Cardiac fibroblast (primary cell): Measurements from ENCODE around the gene PLD3.
A peak's percentile ranks its signal among the peaks of the same experiment; 100 is the strongest.

ENCODE experiments used
- DNase-seq, 2 donors: peaks; one replicate each; pipeline versions ENCODE4 v3.0.0 to v3.0.0-alpha.2; 2010; ENCODE audit warnings: low read depth in 2 of 2
- H3K4me3 ChIP-seq, 2 donors: replicated peaks in 1 of 2; 1 replicate in 1 of 2; 2 replicates in 1 of 2; pipeline ENCODE4 v1.5.1; 2011; ENCODE audit warnings: low read depth in 2 of 2, low read length in 2 of 2, mild to moderate bottlenecking in 2 of 2, moderate library complexity in 1 of 2
- CTCF ChIP-seq: IDR thresholded peaks from one replicate; pipeline ENCODE4 v1.5.1; 2011; ENCODE audit warnings: low read depth, mild to moderate bottlenecking, low read length, inconsistent platforms

Gene PLD3

GRCh38 chr19:40419066-40419612 is 70.6 kb downstream of the PLD3 start:
- no peak for TF ChIP-seq CTCF
- DNase-seq, result no peak
- H3K4me3 ChIP-seq, result no peak overlapping the region

GRCh38 chr19:40419780-40420179 is 71.3 kb downstream of the PLD3 start:
- no peak for DNase-seq
- H3K4me3 ChIP-seq, result no peak overlapping the region
- TF ChIP-seq CTCF, result no peak

- H3K4me3 ChIP-seq, result peak overlapping the region; percentile 64 to 67
- TF ChIP-seq CTCF, result no peak
- DNase-seq, result no peak
These were observed 71.9 kb downstream of the PLD3 start for GRCh38 chr19:40420451-40420765.

GRCh38 chr19:40420766-40421765 is 72.6 kb downstream of the PLD3 start:
- DNase-seq, result peak; percentile 92 to 96
- peak overlapping the region; percentile 64 to 67 for H3K4me3 ChIP-seq
- TF ChIP-seq CTCF, result peak; percentile 98

- H3K4me3 ChIP-seq, result no peak overlapping the region
- DNase-seq, result no peak
- no peak for TF ChIP-seq CTCF
These were observed 73.7 kb downstream of the PLD3 start for GRCh38 chr19:40421993-40422747.

GRCh38 chr19:40422748-40423566 is 74.5 kb downstream of the PLD3 start:
- DNase-seq, result no peak
- no peak overlapping the region for H3K4me3 ChIP-seq
- no peak for TF ChIP-seq CTCF
